Mesenchymal stem cell (in vitro differentiated cells and primary cell): ENCODE measurements around the gene GATA2.

Experiments
- DNase-seq: peaks from one replicate; pipeline ENCODE4 v3.0.0-alpha.2; 2013
- H2AFZ ChIP-seq: one replicate; pipeline ENCODE4 v1.6.1; 2013; ENCODE audit warnings: low read depth, mild to moderate bottlenecking, control low read depth, inconsistent platforms, low read length, moderate library complexity
- H2AK5ac ChIP-seq: 2 replicates; pipeline ENCODE4 v1.6.1; 2013; ENCODE audit warnings: low read length, moderate library complexity, mild to moderate bottlenecking, inconsistent platforms; ENCODE audit not compliant: severe bottlenecking
- H2BK120ac ChIP-seq: one replicate; pipeline ENCODE4 v1.6.1; 2013; ENCODE audit warnings: low read depth, mild to moderate bottlenecking, inconsistent platforms, low read length, moderate library complexity
- H2BK12ac ChIP-seq, 2 experiments: one replicate each; pipeline ENCODE4 v1.6.1; 2013; ENCODE audit warnings: inconsistent platforms in 2 of 2, low read length in 2 of 2, mild to moderate bottlenecking in 2 of 2, moderate library complexity in 2 of 2, control low read depth in 1 of 2
- H2BK15ac ChIP-seq: one replicate; pipeline ENCODE4 v1.6.1; 2013; ENCODE audit warnings: mild to moderate bottlenecking, low read depth, inconsistent platforms; ENCODE audit not compliant: poor library complexity, severe bottlenecking
- H2BK5ac ChIP-seq: 2 replicates; pipeline ENCODE4 v1.6.1; 2013; ENCODE audit warnings: low read depth, mild to moderate bottlenecking, low read length, control low read depth, inconsistent platforms; ENCODE audit not compliant: poor library complexity, severe bottlenecking
- H3K14ac ChIP-seq, 2 experiments: one replicate each; pipeline ENCODE4 v1.6.1; 2013; ENCODE audit warnings: inconsistent platforms in 2 of 2, low read length in 2 of 2, control low read depth in 1 of 2, mild to moderate bottlenecking in 1 of 2, moderate library complexity in 1 of 2
- H3K18ac ChIP-seq, 2 experiments: one replicate each; pipeline ENCODE4 v1.6.1; 2013; ENCODE audit warnings: inconsistent platforms in 2 of 2, low read length in 2 of 2, control low read depth in 1 of 2, low read depth in 1 of 2, mild to moderate bottlenecking in 1 of 2
- H3K23ac ChIP-seq, 2 experiments: one replicate each; pipeline ENCODE4 v1.6.1; 2013; ENCODE audit warnings: inconsistent platforms in 2 of 2, low read length in 2 of 2, mild to moderate bottlenecking in 2 of 2, moderate library complexity in 2 of 2, control low read depth in 1 of 2
- H3K27ac ChIP-seq: 2 replicates; pipeline ENCODE4 v1.5.1; 2013; ENCODE audit warnings: mild to moderate bottlenecking, moderate library complexity, low read length, control low read depth, inconsistent platforms; ENCODE audit not compliant: poor library complexity, severe bottlenecking
- H3K27me3 ChIP-seq, 2 experiments: 2 replicates each; pipeline versions ENCODE4 v1.6.1 to v1.7.0; 2013; ENCODE audit warnings: low read length in 2 of 2, mild to moderate bottlenecking in 2 of 2, moderate library complexity in 2 of 2, control low read depth in 1 of 2, inconsistent platforms in 1 of 2; ENCODE audit not compliant: control insufficient read depth in 1 of 2, insufficient read depth in 1 of 2
- H3K36me3 ChIP-seq, 2 experiments: 2 replicates each; pipeline versions ENCODE4 v1.6.1 to v1.7.0; 2013; ENCODE audit warnings: low read length in 2 of 2, control low read depth in 1 of 2, inconsistent platforms in 1 of 2, low read depth in 1 of 2, mild to moderate bottlenecking in 1 of 2; ENCODE audit not compliant: insufficient read depth in 2 of 2, control insufficient read depth in 1 of 2
- H3K4ac ChIP-seq, 2 experiments: one replicate each; pipeline ENCODE4 v1.6.1; 2013; ENCODE audit warnings: inconsistent platforms in 2 of 2, low read length in 2 of 2, mild to moderate bottlenecking in 2 of 2, moderate library complexity in 2 of 2, control low read depth in 1 of 2, low read depth in 1 of 2
- H3K4me1 ChIP-seq: 2 replicates; pipeline ENCODE4 v1.6.1; 2013; ENCODE audit warnings: low read depth, low read length, control low read depth; ENCODE audit not compliant: control insufficient read depth, insufficient read depth
- H3K4me2 ChIP-seq: 2 replicates; pipeline ENCODE4 v1.6.1; 2013; ENCODE audit warnings: low read length, mild to moderate bottlenecking, inconsistent platforms; ENCODE audit not compliant: poor library complexity, severe bottlenecking
- H3K4me3 ChIP-seq, 2 experiments: 2 replicates each; pipeline versions ENCODE4 v1.5.1 to v1.7.0; 2013; ENCODE audit warnings: low read length in 2 of 2, mild to moderate bottlenecking in 2 of 2, control low read depth in 1 of 2, low read depth in 1 of 2; ENCODE audit not compliant: insufficient read depth in 1 of 2
- H3K79me1 ChIP-seq: replicated peaks from 2 replicates; pipeline ENCODE4 v1.6.1; 2013; ENCODE audit warnings: mild to moderate bottlenecking, control low read depth, low read length, inconsistent platforms; ENCODE audit not compliant: poor library complexity, severe bottlenecking
- H3K9ac ChIP-seq: 2 replicates; pipeline ENCODE4 v1.7.0; 2013; ENCODE audit warnings: mild to moderate bottlenecking, low read length, moderate library complexity
- H3K9me3 ChIP-seq: 2 replicates; pipeline ENCODE4 v1.7.0; 2013; ENCODE audit warnings: mild to moderate bottlenecking, low read length; ENCODE audit not compliant: control insufficient read depth
- H4K8ac ChIP-seq: one replicate; pipeline ENCODE4 v1.6.1; 2013; ENCODE audit warnings: inconsistent platforms, mild to moderate bottlenecking, low read length, moderate library complexity
- H4K91ac ChIP-seq: one replicate; pipeline ENCODE4 v1.6.1; 2013; ENCODE audit warnings: mild to moderate bottlenecking, low read length, inconsistent platforms
- WGBS: methylation state at CpG from one replicate; pipeline ENCODE4 v1.1.7; 2013; ENCODE audit warnings: mixed read lengths; 5-methylcytosine and 5-hydroxymethylcytosine counted together

GATA2 gene

GRCh38 chr3:128471110-128471509 lies 21.9 kb downstream of the GATA2 start:
- H3K4me3 ChIP-seq, result no peak overlapping the region
- DNase-seq, result no peak

GRCh38 chr3:128470134-128470899 lies 22.7 kb downstream of the GATA2 start:
- H2AK5ac ChIP-seq, result no peak overlapping the region
- H2AFZ ChIP-seq, result no peak overlapping the region
- no peak overlapping the region for H2BK120ac ChIP-seq
- peaks cover 92 to 93% of the 10 kb centered on the region in 2 experiments for H3K27me3 ChIP-seq
- peak overlapping the region; percentile 7 for H4K91ac ChIP-seq
- H3K27ac ChIP-seq, result no peak overlapping the region
- H3K36me3 ChIP-seq, result no peaks in the 10 kb centered on the region
- no peak overlapping the region for H3K4me3 ChIP-seq
- WGBS, result 65% methylated on average over 13 of the region's 13 CpGs
- no peak overlapping the region for H3K18ac ChIP-seq
- no peak overlapping the region for H2BK5ac ChIP-seq
- H3K79me1 ChIP-seq, result no peaks in the 10 kb centered on the region
- no peak overlapping the region for H3K4ac ChIP-seq
- DNase-seq, result no peak
- H3K14ac ChIP-seq, result no peak overlapping the region
- no peak overlapping the region for H2BK15ac ChIP-seq
- H3K9ac ChIP-seq, result no peak overlapping the region
- H4K8ac ChIP-seq, result no peak overlapping the region
- no peak overlapping the region for H2BK12ac ChIP-seq
- H3K4me1 ChIP-seq, result no peaks in the 10 kb centered on the region
- H3K9me3 ChIP-seq, result peaks cover 9% of the 10 kb centered on the region
- H3K23ac ChIP-seq, result no peak overlapping the region
- no peak overlapping the region for H3K4me2 ChIP-seq

More at GRCh38 chr3:128471110-128471509, 21.9 kb downstream of the GATA2 start:
- Histone ChIP-seq H3K27ac (no peak overlapping the region), H4K91ac (no peak overlapping the region), H3K27me3 (peaks cover 91 to 93% of the 10 kb centered on the region in 2 experiments), H4K8ac (no peak overlapping the region), H3K36me3 (no peaks in the 10 kb centered on the region), H2AFZ (no peak overlapping the region), H3K18ac (no peak overlapping the region), H2BK5ac (no peak overlapping the region), H3K4me2 (no peak overlapping the region), H2BK15ac (no peak overlapping the region), H2BK12ac (no peak overlapping the region), H3K4me1 (no peaks in the 10 kb centered on the region), H3K9me3 (peaks cover 9% of the 10 kb centered on the region), H3K79me1 (no peaks in the 10 kb centered on the region), H2BK120ac (no peak overlapping the region), H3K4ac (no peak overlapping the region), H3K14ac (no peak overlapping the region), H3K9ac (no peak overlapping the region), H3K23ac (no peak overlapping the region), H2AK5ac (no peak overlapping the region)
- WGBS, result 63% methylated on average over 1 of the region's 2 CpGs

GRCh38 chr3:128469556-128469955 lies 23.4 kb downstream of the GATA2 start:
- 81% methylated on average over 6 of the region's 6 CpGs for WGBS

GRCh38 chr3:128468791-128469527 lies 24.0 kb downstream of the GATA2 start:
- H2BK120ac ChIP-seq, result no peak overlapping the region
- H3K27ac ChIP-seq, result no peak overlapping the region
- H2AK5ac ChIP-seq, result no peak overlapping the region
- H4K91ac ChIP-seq, result no peak overlapping the region
- no peaks in the 10 kb centered on the region for H3K4me1 ChIP-seq
- H3K9me3 ChIP-seq, result peaks cover 9% of the 10 kb centered on the region
- no peak overlapping the region for H3K4me3 ChIP-seq
- H3K27me3 ChIP-seq, result peaks cover 88 to 91% of the 10 kb centered on the region in 2 experiments
- no peak overlapping the region for H2AFZ ChIP-seq
- H4K8ac ChIP-seq, result no peak overlapping the region
- no peak overlapping the region for H3K9ac ChIP-seq
- 88% methylated on average over 10 of the region's 10 CpGs for WGBS
- no peak overlapping the region for H3K23ac ChIP-seq
- H2BK12ac ChIP-seq, result no peak overlapping the region
- no peaks in the 10 kb centered on the region for H3K36me3 ChIP-seq
- H2BK5ac ChIP-seq, result no peak overlapping the region
- DNase-seq, result no peak
- no peak overlapping the region for H3K14ac ChIP-seq
- H3K4me2 ChIP-seq, result no peak overlapping the region
- no peaks in the 10 kb centered on the region for H3K79me1 ChIP-seq
- H3K4ac ChIP-seq, result no peak overlapping the region
- no peak overlapping the region for H3K18ac ChIP-seq
- no peak overlapping the region for H2BK15ac ChIP-seq

More at GRCh38 chr3:128469556-128469955, 23.4 kb downstream of the GATA2 start:
- Histone ChIP-seq H3K14ac (no peak overlapping the region), H2BK15ac (no peak overlapping the region), H3K23ac (no peak overlapping the region), H4K8ac (no peak overlapping the region), H3K9ac (no peak overlapping the region), H3K4me1 (no peaks in the 10 kb centered on the region), H2BK12ac (no peak overlapping the region), H4K91ac (no peak overlapping the region), H2BK5ac (no peak overlapping the region), H3K36me3 (no peaks in the 10 kb centered on the region), H2AFZ (no peak overlapping the region), H2BK120ac (no peak overlapping the region), H3K4ac (no peak overlapping the region), H3K18ac (no peak overlapping the region), H3K4me3 (no peak overlapping the region), H3K27me3 (peaks cover 92 to 93% of the 10 kb centered on the region in 2 experiments), H3K27ac (no peak overlapping the region), H2AK5ac (no peak overlapping the region), H3K4me2 (no peak overlapping the region), H3K79me1 (no peaks in the 10 kb centered on the region), H3K9me3 (peaks cover 9% of the 10 kb centered on the region)
- no peak for DNase-seq
